Measurements from ENCODE around the gene MED31.

DNA sequence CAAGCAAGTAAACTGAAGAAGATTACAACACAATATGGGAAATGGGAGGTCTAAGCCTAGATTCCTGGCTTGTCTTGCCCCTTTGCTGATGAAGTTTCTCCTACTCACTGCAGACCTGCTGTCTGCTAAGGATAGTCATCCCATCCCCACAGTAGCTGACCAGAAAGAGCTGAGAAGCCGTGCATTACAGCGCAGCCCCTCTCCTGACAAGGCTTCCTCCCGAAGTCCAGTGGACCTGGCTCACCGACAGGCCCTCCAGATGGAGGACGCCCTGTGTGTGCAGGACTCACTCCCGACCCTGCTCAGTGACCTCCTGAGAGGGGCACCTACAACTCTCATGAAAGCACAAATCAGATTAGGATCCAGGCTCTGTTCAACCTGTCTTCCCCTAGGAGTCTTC lies 46.3 kb downstream of the MED31 start:
- TF ChIP-seq, protein P1, sequence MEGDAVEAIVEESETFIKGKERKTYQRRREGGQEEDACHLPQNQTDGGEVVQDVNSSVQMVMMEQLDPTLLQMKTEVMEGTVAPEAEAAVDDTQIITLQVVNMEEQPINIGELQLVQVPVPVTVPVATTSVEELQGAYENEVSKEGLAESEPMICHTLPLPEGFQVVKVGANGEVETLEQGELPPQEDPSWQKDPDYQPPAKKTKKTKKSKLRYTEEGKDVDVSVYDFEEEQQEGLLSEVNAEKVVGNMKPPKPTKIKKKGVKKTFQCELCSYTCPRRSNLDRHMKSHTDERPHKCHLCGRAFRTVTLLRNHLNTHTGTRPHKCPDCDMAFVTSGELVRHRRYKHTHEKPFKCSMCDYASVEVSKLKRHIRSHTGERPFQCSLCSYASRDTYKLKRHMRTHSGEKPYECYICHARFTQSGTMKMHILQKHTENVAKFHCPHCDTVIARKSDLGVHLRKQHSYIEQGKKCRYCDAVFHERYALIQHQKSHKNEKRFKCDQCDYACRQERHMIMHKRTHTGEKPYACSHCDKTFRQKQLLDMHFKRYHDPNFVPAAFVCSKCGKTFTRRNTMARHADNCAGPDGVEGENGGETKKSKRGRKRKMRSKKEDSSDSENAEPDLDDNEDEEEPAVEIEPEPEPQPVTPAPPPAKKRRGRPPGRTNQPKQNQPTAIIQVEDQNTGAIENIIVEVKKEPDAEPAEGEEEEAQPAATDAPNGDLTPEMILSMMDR (IDR thresholded peaks at IDR 0.05; ENCODE audit: poor library complexity), result no peak
- TF ChIP-seq EZH2 (IDR thresholded peaks at IDR 0.05; ENCODE audit: borderline replicate concordance) (no peak), EZH2phosphoT487 (IDR thresholded peaks at IDR 0.05; ENCODE audit: low read depth, severe bottlenecking, unreplicated experiment) (no peak)
